Activated CD4-positive, alpha-beta T cell treated with anti-CD3 and anti-CD28 coated beads, Interleukin-2, amount 10 ng/mL, durations not matched to agents 24 days and 14 days (primary cell): ENCODE measurements around the gene CIT. TPM values are rescaled to one million over a fixed set of nuclear protein-coding genes. Genes with fewer than 3 reads are reported as not detected.

Source experiments
- DNase-seq: peaks from one replicate; pipeline ENCODE4 v3.0.0; 2022
- H3K27ac Mint-ChIP-seq: one replicate; pipeline ENCODE4 v1.8.0; 2022; ENCODE audit warnings: mild to moderate bottlenecking, mixed read lengths
- H3K27me3 Mint-ChIP-seq: one replicate; pipeline ENCODE4 v1.8.0; 2022; ENCODE audit warnings: mixed read lengths
- H3K36me3 Mint-ChIP-seq: one replicate; pipeline ENCODE4 v1.8.0; 2022; ENCODE audit warnings: low read depth, mild to moderate bottlenecking, mixed read lengths
- H3K4me1 Mint-ChIP-seq: one replicate; pipeline ENCODE4 v1.8.0; 2021; ENCODE audit warnings: mixed read lengths
- H3K4me3 Mint-ChIP-seq: one replicate; pipeline ENCODE4 v1.8.0; 2022; ENCODE audit warnings: mild to moderate bottlenecking, moderate library complexity, mixed read lengths
- H3K9me3 Mint-ChIP-seq: one replicate; pipeline ENCODE4 v1.8.0; 2021; ENCODE audit warnings: mixed read lengths
- intact Hi-C: fragments of 100-400 bp; cut with micrococcal nuclease; formaldehyde crosslinking; loops from one replicate; pipeline ENCODE4 v1.15.1; 2023
- total RNA-seq: library from RNA; stranded (reverse); gene quantifications from 2 replicates; pipeline ENCODE4 v1.2.3, GENCODE V29; 2022

CIT gene
- total RNA-seq, 1 donor from 2014 or later = 51.5 TPM

DNA sequence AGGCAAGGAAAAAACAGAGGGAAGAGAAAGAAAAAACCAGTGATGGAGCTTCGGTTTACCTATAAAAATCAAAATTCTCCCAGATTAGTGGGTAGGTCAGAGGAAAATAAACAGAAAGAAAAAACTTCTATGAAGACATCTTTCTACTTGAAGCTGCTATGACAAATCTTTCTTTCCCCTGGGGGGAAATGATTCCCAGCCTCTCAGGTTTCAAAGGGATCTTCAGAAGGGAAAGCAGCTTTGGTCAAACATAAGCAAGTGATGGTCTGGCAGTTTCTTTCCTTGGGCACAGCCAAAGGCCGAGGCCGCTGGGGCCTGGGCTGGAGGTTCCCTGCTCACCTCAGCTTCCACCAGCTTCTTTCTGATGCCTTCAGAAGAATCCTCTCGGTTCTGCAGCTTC is 104.7 kb downstream of the CIT start:
- intact Hi-C loops = no loop called here

DNA sequence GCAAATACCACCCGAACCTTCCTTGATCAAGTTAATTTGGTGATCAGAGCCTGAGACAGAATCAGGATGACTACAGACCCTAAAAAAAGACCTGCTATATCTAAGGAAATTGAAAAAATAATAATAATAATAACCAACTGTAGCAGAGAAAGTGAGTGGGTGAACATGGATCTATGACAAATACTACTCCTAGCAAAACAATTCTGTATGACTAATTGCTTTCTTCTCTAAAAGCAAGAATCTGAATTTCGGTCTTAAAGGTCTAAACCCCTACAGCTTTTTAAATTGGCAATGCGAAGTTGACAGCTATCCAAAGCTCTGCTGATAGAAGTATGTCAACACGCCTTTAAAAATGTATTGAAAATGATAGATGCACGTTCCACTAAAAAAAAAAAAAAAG is 107.0 kb downstream of the CIT start:
- Mint-ChIP-seq H3K4me3 (no peak overlapping the region), H3K27ac (no peak overlapping the region), H3K4me1 (no peaks in the 10 kb centered on the region), H3K36me3 (peaks cover 54% of the 10 kb centered on the region), H3K9me3 (peaks cover 3% of the 10 kb centered on the region), H3K27me3 (no peaks in the 10 kb centered on the region)
- intact Hi-C loops = no loop called here
- DNase-seq = no peak

More for the DNA sequence above, 104.7 kb downstream of the CIT start:
- Mint-ChIP-seq H3K27ac (no peak overlapping the region), H3K27me3 (no peaks in the 10 kb centered on the region), H3K4me3 (no peak overlapping the region), H3K4me1 (no peaks in the 10 kb centered on the region), H3K9me3 (no peaks in the 10 kb centered on the region), H3K36me3 (peaks cover 48% of the 10 kb centered on the region)
- DNase-seq = no peak

DNA sequence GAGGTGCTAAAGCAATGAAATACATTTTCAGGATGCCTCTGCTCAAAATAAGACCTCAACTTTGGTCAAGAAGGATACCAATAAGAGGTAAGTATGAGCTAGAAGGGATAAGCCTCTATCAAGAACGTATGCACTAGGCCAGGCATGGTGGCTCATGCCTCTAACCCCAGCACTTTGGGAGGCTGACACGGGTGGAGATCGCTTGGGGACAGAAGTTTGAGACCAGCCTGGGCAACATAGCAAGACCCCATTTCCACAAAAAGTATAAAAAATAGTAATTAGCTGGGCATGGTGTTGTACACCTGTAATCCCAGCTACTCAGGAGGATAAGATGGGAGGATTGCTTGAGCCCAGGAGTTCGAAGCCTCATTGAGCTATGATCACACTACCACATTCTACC is 114.5 kb downstream of the CIT start:
- Mint-ChIP-seq H3K36me3 (peaks cover 73% of the 10 kb centered on the region), H3K4me1 (no peaks in the 10 kb centered on the region), H3K4me3 (no peak overlapping the region), H3K27me3 (no peaks in the 10 kb centered on the region), H3K27ac (no peak overlapping the region), H3K9me3 (peaks cover 3% of the 10 kb centered on the region)
- no peak for DNase-seq
- intact Hi-C loops = no loop called here

DNA sequence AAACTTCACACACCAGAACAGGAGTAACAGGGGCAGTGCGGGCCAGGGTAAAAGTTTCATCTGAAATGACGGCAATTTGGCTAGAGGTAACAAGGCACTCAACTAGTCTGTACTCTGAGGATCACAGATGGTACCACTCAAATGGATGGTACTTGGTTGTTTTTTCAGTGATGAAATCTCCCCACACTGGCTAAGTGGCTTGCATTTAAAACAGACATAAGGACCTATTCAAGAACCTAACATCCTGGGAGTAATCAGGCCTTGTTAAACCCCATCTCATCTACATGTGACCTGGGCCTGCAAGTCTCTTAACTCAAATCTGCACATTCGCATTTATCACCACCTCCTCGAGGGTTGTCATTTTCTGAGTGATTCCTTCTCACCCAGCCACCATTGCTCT is 118.4 kb downstream of the CIT start:
- no peak overlapping the region for H3K4me3 Mint-ChIP-seq

DNA sequence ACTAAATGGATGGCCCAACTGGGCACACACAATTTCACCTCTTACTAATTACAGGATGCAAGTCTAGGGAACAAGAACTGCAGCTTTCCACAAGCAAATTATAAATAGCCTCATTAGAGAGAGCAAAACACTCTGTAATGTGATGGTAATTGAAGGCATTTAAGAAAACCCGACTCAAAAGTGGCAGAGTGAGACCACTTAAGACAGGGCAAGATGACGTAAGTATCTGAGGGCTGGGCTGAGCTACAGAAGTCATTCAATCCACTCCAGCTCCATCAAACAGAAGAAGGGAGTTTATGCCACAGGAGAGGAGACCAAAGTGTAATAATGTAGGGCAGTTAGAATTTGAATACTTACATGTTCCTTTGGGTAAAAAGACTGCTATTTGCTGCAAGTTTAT is 118.9 kb downstream of the CIT start:
- no peaks in the 10 kb centered on the region for H3K4me1 Mint-ChIP-seq
- H3K27me3 Mint-ChIP-seq = no peaks in the 10 kb centered on the region
- peaks cover 55% of the 10 kb centered on the region for H3K36me3 Mint-ChIP-seq
- intact Hi-C loops = no loop called here
- no peak overlapping the region for H3K27ac Mint-ChIP-seq
- no peaks in the 10 kb centered on the region for H3K9me3 Mint-ChIP-seq
- H3K4me3 Mint-ChIP-seq = no peak overlapping the region
- no peak for DNase-seq

More for the DNA sequence above, 118.4 kb downstream of the CIT start:
- no peaks in the 10 kb centered on the region for H3K9me3 Mint-ChIP-seq
- no peak for DNase-seq
- intact Hi-C loops = no loop called here
- peaks cover 59% of the 10 kb centered on the region for H3K36me3 Mint-ChIP-seq
- no peaks in the 10 kb centered on the region for H3K27me3 Mint-ChIP-seq
- no peaks in the 10 kb centered on the region for H3K4me1 Mint-ChIP-seq
- no peak overlapping the region for H3K27ac Mint-ChIP-seq

DNA sequence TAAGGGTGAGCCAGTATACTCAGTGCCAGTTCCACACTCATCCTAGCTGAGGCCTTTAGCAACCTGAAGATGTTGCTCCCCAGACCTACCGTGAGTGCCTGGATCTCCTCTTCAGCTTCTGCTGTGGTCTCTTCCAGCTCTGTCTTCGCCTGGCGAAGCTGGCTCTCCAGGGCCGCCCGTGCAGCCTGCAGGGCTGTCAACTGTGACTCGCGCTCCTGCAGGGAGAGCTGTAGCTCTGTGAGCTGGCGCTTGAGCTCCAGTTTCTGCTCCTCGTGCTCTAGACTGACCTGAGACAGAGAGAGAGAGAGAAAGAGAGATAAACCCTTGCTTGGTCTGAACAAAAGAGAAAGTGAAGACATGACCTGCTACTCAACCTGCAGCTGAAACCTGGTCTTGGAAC is 125.2 kb downstream of the CIT start:
- Mint-ChIP-seq H3K27ac (no peak overlapping the region), H3K4me3 (no peak overlapping the region), H3K27me3 (no peaks in the 10 kb centered on the region), H3K4me1 (no peaks in the 10 kb centered on the region), H3K9me3 (no peaks in the 10 kb centered on the region), H3K36me3 (peaks cover 47% of the 10 kb centered on the region)
- DNase-seq = no peak
- intact Hi-C loops = no loop called here

DNA sequence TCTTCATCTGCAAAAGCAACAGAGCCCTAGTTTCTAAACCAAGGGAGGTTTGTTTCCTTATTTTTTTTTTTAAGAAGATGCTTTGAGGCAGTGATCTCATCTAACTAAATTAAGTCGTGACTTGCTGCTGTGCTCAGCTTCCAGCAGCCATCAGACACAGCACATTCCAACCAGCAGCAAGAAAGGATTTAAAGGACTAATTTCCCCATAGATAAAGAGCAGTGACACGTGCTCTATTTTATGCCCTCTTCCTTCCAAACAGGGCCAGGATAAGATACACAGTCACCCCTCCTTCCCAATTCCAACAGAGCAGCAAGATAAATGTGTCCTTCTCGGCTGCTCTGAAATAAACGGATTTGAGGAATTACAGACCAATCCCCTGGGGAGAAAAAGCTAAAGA is 127.5 kb downstream of the CIT start:
- peaks cover 14% of the 10 kb centered on the region for H3K9me3 Mint-ChIP-seq

DNA sequence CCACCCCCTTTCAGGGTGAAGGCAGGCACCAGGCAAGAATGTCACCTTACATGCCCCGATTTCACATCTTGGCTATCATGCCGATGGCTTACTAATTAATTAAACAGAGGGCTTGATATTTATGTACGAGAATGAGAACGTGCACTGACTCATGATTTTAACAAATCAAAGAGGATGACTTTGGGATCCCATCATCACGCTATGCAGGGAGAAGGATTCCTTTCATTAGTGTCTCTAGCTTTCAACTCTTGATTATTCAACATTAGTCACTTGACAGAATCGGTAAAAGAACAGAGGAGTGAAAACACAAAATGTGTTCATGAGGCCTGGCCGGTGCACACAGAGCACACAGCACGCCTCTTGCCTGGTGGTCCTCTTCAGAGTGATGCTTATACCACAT is 128.6 kb downstream of the CIT start:
- Mint-ChIP-seq H3K4me1 (no peaks in the 10 kb centered on the region), H3K9me3 (peaks cover 22% of the 10 kb centered on the region), H3K27me3 (no peaks in the 10 kb centered on the region), H3K36me3 (peaks cover 72% of the 10 kb centered on the region), H3K4me3 (no peak overlapping the region), H3K27ac (no peak overlapping the region)
- DNase-seq = no peak
- intact Hi-C loops = no loop called here

More for the DNA sequence above, 127.5 kb downstream of the CIT start:
- peaks cover 60% of the 10 kb centered on the region for H3K36me3 Mint-ChIP-seq
- DNase-seq = no peak
- intact Hi-C loops = no loop called here
- H3K27ac Mint-ChIP-seq = no peak overlapping the region
- H3K4me1 Mint-ChIP-seq = no peaks in the 10 kb centered on the region
- H3K4me3 Mint-ChIP-seq = no peak overlapping the region
- H3K27me3 Mint-ChIP-seq = no peaks in the 10 kb centered on the region

DNA sequence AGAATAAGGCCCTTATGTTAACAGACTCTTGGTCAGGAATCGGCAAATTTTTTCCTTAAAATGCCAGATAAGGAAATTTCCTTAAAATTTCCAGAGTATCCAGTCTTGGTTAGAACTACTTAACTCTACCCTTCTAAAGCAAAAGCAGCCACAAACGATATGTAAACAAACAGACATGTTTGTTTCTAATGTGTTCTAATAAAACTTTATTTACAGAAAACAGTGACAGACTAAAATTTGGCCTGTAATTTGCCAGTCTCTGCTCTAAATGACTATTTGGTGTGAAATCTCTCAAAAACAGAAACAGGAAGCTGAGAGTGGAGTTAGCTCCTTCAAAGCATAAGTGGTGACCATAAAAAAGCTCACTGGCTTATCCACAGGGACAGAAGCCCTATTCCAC is 131.0 kb downstream of the CIT start:
- intact Hi-C loops = no loop called here
- no peaks in the 10 kb centered on the region for H3K27me3 Mint-ChIP-seq
- no peak overlapping the region for H3K4me3 Mint-ChIP-seq
- H3K36me3 Mint-ChIP-seq = peaks cover 82% of the 10 kb centered on the region
- peaks cover 22% of the 10 kb centered on the region for H3K9me3 Mint-ChIP-seq
- no peak for DNase-seq
- H3K4me1 Mint-ChIP-seq = no peaks in the 10 kb centered on the region
- no peak overlapping the region for H3K27ac Mint-ChIP-seq

DNA sequence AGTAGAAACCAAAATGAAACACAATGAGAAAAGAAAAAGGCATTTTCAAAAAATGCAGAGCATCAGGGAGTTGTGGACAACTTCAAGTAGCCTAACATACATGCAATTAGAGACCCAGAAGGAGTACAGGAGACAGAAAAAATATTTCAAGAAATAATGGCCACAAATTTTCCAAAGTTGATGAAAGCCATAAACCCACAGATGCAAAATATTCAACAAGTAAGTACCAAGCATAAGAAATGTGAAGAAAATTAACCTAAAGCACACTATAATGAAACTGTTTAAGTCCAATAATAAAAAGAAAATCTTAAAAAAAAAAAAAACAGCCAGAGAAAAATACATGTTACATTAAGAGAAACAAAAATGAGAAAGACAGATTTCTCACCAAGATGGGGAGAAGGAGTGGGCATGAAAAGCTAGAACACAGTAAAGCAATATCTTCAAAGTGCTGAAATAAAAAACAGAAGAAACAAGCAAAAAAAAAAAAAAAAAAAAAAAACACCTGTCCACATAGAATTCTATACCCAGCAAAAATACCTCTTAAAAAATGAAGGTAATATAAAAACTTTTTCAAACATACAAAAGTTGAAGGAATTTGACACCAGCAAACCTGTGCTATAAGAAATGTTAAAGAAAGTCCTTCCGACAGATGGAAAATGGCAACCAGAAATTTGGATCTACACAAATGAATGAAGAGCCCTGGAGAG is 132.1 kb downstream of the CIT start:
- Mint-ChIP-seq H3K27ac (no peak overlapping the region), H3K27me3 (no peaks in the 10 kb centered on the region), H3K4me1 (no peaks in the 10 kb centered on the region), H3K9me3 (peaks cover 22% of the 10 kb centered on the region), H3K36me3 (peaks cover 79% of the 10 kb centered on the region), H3K4me3 (no peak overlapping the region)
- DNase-seq = no peak
- intact Hi-C loops = no loop called here

DNA sequence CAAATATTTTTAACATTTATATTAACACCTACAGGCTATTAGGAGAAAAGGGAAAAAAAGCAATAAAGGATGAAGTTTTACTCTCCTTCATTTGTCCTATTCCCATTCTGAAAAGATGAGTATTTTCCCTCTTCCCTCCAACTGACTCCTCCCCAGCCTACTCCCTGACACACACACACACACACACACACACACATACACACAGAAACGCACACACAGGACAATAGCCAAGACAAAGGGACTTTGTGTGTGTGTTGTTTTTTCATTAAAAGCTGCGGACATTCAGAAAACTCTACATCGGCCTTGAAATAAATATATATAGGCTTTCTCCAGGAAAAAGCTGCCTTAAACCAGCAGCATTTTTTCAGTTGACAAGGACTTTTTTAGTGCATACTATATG is 134.4 kb downstream of the CIT start:
- Mint-ChIP-seq H3K4me3 (no peak overlapping the region), H3K36me3 (peaks cover 65% of the 10 kb centered on the region), H3K4me1 (no peaks in the 10 kb centered on the region), H3K9me3 (peaks cover 22% of the 10 kb centered on the region), H3K27me3 (no peaks in the 10 kb centered on the region), H3K27ac (no peak overlapping the region)
- intact Hi-C loops = no loop called here
- DNase-seq = no peak

DNA sequence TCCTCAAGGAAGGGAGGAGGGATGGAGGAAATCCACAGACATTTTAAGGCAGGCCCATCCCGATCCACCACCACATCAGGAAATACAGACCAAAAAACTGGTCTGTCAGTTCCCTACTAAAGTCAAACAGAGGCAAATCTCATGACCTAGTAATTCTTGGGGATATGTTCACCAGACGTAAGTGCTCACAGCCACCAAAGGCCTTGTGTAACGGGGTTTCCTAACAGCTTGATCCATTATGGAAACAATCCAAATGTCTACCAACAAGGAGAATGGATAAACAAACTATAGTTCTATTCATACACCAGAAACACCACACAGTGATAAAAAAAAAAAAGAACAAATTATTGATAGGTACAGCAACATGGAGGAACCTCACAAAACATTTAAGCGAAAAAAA is 136.3 kb downstream of the CIT start:
- Mint-ChIP-seq H3K27me3 (no peaks in the 10 kb centered on the region), H3K9me3 (peaks cover 14% of the 10 kb centered on the region), H3K27ac (no peak overlapping the region), H3K4me3 (no peak overlapping the region), H3K36me3 (peaks cover 52% of the 10 kb centered on the region), H3K4me1 (no peaks in the 10 kb centered on the region)
- intact Hi-C loops = no loop called here
- no peak for DNase-seq

DNA sequence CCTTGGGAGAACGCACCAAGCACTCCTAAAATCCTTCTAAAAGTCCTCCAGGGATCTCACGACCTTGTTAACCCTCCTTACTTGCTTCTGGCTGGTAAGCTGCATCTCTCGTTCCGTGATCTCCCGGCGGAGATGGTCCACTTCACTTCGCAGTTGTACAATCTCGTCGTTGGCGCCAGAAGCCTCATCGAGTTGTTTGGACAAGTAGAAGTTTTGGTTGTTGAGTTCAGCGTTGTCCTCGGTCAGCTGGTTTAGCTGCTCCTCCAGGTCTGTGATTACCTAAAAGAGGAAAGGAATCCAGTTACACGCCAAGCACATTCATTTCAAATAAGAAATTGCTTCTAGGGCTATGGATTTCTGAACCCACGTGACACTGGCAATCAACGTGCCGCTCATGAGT is 142.0 kb downstream of the CIT start:
- H3K27ac Mint-ChIP-seq = no peak overlapping the region
- no peaks in the 10 kb centered on the region for H3K9me3 Mint-ChIP-seq
- H3K36me3 Mint-ChIP-seq = peaks cover 33% of the 10 kb centered on the region
- no peak for DNase-seq
- H3K4me1 Mint-ChIP-seq = peaks cover 5% of the 10 kb centered on the region
- intact Hi-C loops = no loop called here
- no peaks in the 10 kb centered on the region for H3K27me3 Mint-ChIP-seq
- H3K4me3 Mint-ChIP-seq = no peak overlapping the region

DNA sequence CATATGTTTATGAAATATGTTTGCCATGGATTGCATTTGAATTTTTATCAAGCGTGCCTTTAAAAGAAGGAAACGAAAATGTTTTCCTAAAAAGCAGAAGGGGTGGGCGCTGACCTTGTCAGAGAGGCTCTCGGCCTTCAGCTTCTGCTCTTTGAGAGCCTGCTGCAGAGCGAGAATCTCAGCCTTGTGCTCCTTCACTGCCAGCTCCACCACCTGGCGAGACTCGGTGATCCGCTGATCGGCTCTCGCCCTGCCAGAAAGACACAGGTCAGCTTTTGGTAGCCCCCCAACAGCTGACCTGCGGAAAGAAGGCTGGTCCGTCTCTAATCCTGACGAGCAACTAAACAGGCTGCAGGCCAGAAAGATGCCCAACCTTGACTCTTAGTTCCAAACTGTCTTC is 146.7 kb downstream of the CIT start:
- H3K36me3 Mint-ChIP-seq = peaks cover 41% of the 10 kb centered on the region
- H3K4me3 Mint-ChIP-seq = no peak overlapping the region
- intact Hi-C loops = no loop called here
- no peaks in the 10 kb centered on the region for H3K27me3 Mint-ChIP-seq
- no peaks in the 10 kb centered on the region for H3K9me3 Mint-ChIP-seq
- H3K27ac Mint-ChIP-seq = no peak overlapping the region
- peaks cover 9% of the 10 kb centered on the region for H3K4me1 Mint-ChIP-seq
- DNase-seq = no peak

DNA sequence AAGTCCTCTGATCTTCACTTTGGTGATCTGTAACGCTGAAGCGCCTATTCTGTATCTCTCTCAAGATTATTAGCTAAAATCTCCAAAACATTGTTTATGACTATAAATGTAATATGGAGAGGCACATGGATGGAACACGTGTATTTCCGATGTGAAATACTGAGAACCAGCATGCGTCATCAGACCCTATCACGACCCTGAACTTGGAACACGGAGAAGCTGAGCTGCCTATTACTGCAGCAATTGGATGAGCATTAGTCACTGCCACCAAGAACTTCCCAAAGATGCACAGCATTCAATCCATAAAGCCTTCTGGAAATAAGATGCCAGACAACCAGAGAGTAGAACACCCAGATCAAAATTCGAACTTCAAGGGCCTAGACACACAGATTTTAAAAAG is 147.2 kb downstream of the CIT start:
- Mint-ChIP-seq H3K36me3 (peaks cover 41% of the 10 kb centered on the region), H3K9me3 (no peaks in the 10 kb centered on the region), H3K27ac (no peak overlapping the region), H3K4me3 (no peak overlapping the region), H3K4me1 (peaks cover 9% of the 10 kb centered on the region), H3K27me3 (no peaks in the 10 kb centered on the region)
- intact Hi-C loops = no loop called here
- DNase-seq = no peak
